ENCODE results near the gene CCDC68. TPM values are rescaled to one million over a fixed set of nuclear protein-coding genes. Genes with fewer than 3 reads are reported as not detected.
"Not testable (repeated sequence)": the region's sequence is repeated elsewhere in the genome, so short reads cannot be mapped to it uniquely, and the experiment has no call there.

Gene CCDC68
- total RNA-seq, 4 donors from 2014 or later: 3.9 to 19.7 (median 5.8) TPM

GRCh38 chr18:54968807-54969206 lies 9.5 kb upstream of the CCDC68 start:
- no peak overlapping the region for H3K27ac ChIP-seq
- DNase-seq (ENCODE audit: low spot score in 2 of 2): no peak
- no peaks in the 10 kb centered on the region for H3K36me3 ChIP-seq
- TF ChIP-seq POLR2A (IDR thresholded peaks at IDR 0.05) (no peak), EP300 (IDR thresholded peaks at IDR 0.05) (no peak), CTCF (IDR thresholded peaks at IDR 0.05) (no peak)
- H3K4me1 ChIP-seq: no peaks in the 10 kb centered on the region
- H3K9me3 ChIP-seq: peaks cover 0 to 3% (median 0%) of the 10 kb centered on the region in 4 donors
- no peak overlapping the region for H3K4me3 ChIP-seq
- no peaks in the 10 kb centered on the region for H3K27me3 ChIP-seq
- WGBS, 2 donors: 88 to 90% methylated on average over 5 of the region's 5 CpGs

GRCh38 chr18:54968237-54968636 lies 9.0 kb upstream of the CCDC68 start:
- H3K27ac ChIP-seq; DNase-seq (ENCODE audit: low spot score in 2 of 2); H3K27me3 ChIP-seq; H3K4me1 ChIP-seq; H3K36me3 ChIP-seq; H3K9me3 ChIP-seq; H3K4me3 ChIP-seq: not testable (repeated sequence)
- 88 to 91% methylated on average over 9 of the region's 9 CpGs for WGBS, 2 donors

- no peak overlapping the region for H3K27ac ChIP-seq
- peaks cover 0 to 3% (median 0%) of the 10 kb centered on the region in 4 donors for H3K9me3 ChIP-seq
- H3K4me1 ChIP-seq: no peaks in the 10 kb centered on the region
- H3K27me3 ChIP-seq: no peaks in the 10 kb centered on the region
- TF ChIP-seq EP300 (IDR thresholded peaks at IDR 0.05) (no peak), POLR2A (IDR thresholded peaks at IDR 0.05) (no peak), CTCF (IDR thresholded peaks at IDR 0.05) (no peak)
- WGBS, 2 donors: 82 to 83% methylated on average over 4 of the region's 4 CpGs
- no peak for DNase-seq (ENCODE audit: low spot score in 2 of 2)
- H3K4me3 ChIP-seq: no peak overlapping the region
- no peaks in the 10 kb centered on the region for H3K36me3 ChIP-seq
Observed at GRCh38 chr18:54967786-54968185, 8.5 kb upstream of the CCDC68 start.

GRCh38 chr18:54964741-54965140 lies 5.5 kb upstream of the CCDC68 start:
- Histone ChIP-seq H3K4me1 (no peaks in the 10 kb centered on the region), H3K36me3 (no peaks in the 10 kb centered on the region), H3K27me3 (peaks cover 0 to 10% of the 10 kb centered on the region in 2 donors), H3K27ac (no peak overlapping the region), H3K4me3 (no peak overlapping the region), H3K9me3 (no peaks in the 10 kb centered on the region)
- TF ChIP-seq POLR2A (IDR thresholded peaks at IDR 0.05) (no peak), CTCF (IDR thresholded peaks at IDR 0.05) (no peak), EP300 (IDR thresholded peaks at IDR 0.05) (no peak)
- no peak for DNase-seq (ENCODE audit: low spot score in 2 of 2)

- Histone ChIP-seq H3K4me3 (no peak overlapping the region), H3K4me1 (peaks cover 0 to 8% (median 6%) of the 10 kb centered on the region in 4 donors), H3K27me3 (peaks cover 0 to 22% of the 10 kb centered on the region in 2 donors), H3K27ac (no peak overlapping the region), H3K36me3 (no peaks in the 10 kb centered on the region), H3K9me3 (no peaks in the 10 kb centered on the region)
- no peak for DNase-seq (ENCODE audit: low spot score in 2 of 2)
- WGBS, 2 donors: 82 to 83% methylated on average over 9 of the region's 9 CpGs
- TF ChIP-seq POLR2A (IDR thresholded peaks at IDR 0.05) (no peak), EP300 (IDR thresholded peaks at IDR 0.05) (no peak), CTCF (IDR thresholded peaks at IDR 0.05) (no peak)
Observed at GRCh38 chr18:54962919-54963645, 3.8 kb upstream of the CCDC68 start.
